Activated T-cell treated with anti-CD3 and anti-CD28 coated beads for 4 hours (primary cell): ENCODE results near the gene PARL.
"Not testable (repeated sequence)": the region's sequence is repeated elsewhere in the genome, so short reads cannot be mapped to it uniquely, and the experiment has no call there.

Source experiments
- DNase-seq: peaks from one replicate; pipeline ENCODE4 v3.0.0-alpha.2; 2020

Gene PARL

DNA sequence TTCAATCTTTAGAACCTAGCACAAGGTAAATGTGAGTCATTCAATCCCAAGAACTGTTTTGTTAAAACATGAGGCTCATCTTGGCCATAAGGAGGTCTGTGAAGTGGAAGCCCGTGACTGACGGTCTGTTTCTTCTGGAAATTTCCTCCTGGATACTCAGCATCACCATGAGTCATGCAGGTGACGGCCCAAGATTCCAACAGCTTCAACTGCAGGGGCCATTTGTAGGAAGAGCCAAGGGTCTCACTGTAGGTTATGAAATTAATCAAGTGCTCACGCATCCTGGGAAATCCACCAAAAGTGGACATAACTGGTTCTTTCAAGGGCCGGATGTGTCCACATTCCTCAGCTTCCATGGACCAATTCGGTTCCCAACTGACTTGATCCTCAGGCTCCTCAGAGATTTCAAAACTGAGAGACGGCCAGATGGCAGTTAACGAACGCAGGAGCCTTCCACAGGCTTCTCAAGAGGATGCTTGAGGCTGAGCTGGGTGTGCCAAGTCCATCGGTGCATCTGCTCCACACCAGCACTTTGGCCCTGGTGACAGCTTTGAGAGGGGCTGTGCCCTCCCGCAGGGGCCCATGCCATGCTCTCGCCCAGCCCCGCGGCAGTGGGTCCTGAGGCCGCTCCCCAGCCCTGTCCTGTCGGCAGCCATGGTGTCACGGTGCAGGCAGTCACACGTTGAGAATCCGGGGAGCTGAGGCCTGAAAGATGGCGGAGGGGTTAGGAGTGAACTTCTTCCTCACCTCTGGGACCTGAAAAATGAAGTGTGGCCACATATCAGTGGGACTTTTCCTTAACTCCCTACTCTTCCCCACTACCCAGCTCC is 67.8 kb downstream of the PARL start:
- DNase-seq = no peak

DNA sequence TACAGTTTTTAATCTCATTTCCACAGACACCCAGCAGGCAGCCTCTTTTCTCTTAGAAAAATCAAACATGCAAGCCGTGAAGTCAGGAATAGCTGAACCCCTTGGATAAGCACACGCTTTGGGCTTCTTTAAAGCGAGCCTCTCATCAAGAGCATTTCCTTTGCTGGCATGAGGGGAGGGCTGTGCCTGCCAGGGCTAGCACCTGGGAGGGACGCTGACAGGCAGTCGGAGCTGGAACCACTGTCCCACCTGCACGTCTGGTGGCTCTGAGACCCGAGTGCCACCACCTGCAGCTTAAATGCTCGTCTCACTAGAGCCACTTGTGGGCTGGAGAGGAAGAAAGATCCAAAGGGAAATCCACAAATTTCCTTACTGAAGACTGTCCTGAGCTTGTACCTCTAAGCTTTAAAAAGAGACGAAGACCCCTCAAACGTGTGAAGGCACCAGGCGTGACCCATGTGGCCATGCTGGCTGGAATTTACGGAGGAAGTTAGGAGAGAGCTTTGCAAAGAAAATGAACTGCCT is 68.7 kb downstream of the PARL start:
- DNase-seq = no peak

DNA sequence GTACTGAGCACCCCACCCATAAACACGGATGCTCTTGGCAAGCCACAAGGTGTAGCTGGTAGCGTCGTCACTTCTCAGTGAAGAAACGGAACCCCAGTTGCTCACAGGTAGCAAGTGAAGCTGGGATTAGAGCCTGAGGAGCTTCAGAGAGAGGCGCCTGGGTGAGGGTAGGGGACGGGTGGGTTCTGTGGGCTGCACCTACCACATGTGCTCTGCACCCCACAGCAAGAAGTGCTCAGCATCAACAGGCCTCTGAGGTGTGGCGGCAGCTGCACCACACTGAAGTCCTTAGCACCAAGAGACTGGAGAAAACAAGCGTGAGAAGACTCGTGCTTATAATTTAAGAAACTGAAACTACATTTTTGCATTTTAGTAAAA is 69.1 kb downstream of the PARL start:
- DNase-seq = no peak

DNA sequence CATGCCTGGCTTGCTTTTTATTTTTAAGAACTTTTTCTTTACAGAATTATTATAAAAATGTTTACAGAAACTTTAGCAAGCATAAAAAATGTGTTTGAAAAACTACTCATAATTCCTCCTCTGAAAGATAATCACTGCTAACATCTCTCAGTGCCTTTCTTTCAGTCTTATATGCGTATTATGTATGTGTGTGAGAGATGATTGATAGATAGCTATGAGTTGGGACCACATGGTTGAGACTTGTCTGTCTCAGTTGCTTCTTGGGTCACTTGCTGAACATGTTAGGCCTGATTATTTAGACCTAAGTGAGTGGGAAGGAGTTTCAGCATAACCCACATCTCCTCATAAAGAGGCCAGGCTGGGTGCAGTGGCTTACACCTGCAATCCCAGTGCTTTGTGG is 70.4 kb downstream of the PARL start:
- DNase-seq = no peak

DNA sequence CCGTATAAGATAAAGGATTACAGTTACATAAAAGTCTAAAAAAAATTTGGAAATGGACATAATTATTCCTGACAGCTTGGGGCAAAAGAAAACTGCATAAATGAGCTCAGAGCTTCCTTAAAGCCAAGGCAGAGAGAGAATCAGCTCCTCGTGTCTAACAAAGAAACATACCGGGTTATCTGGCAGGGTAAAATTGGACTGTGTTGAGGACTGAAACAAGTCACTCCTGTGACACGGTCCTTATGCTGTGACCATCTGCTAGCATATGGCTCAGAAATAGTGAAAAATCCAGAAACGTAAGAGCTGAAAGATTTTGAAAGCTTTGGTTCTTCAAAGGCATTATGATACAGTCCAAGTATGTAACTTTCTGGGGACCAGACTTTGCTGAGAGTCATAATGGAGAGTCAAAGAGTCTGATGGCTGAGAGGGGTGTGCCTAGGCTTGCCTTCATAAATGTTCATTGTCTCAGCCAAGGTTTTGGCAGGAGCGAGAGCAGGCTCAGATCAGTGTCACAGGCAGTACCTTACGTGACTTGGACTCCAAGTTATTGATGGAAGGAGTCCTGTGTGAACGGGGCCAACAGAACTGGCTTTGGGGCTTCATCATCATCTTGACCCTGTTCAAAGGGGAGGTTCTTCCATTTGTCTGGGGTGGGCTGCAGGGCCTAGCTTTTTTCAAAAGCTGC is 71.8 kb downstream of the PARL start:
- DNase-seq = no peak

DNA sequence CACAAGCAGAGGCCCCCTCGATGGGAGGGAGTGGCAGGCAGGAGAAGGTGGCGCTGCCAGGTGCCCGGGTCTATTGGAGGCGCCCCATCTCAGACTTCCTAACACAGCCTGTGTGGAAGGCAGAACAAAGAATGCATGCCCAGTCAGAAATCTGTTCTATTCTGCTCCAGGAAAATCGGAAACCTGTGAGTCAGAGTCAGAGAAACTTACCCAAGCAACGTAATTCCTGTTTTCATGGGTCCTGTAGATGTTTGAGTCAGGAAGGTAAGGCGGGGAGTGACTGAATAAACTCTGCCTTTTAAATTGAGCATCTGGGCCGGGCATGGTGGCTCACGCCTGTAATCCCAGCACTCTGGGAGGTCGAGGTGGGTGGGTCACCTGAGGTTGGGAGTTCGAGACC is 73.0 kb downstream of the PARL start:
- DNase-seq = no peak

DNA sequence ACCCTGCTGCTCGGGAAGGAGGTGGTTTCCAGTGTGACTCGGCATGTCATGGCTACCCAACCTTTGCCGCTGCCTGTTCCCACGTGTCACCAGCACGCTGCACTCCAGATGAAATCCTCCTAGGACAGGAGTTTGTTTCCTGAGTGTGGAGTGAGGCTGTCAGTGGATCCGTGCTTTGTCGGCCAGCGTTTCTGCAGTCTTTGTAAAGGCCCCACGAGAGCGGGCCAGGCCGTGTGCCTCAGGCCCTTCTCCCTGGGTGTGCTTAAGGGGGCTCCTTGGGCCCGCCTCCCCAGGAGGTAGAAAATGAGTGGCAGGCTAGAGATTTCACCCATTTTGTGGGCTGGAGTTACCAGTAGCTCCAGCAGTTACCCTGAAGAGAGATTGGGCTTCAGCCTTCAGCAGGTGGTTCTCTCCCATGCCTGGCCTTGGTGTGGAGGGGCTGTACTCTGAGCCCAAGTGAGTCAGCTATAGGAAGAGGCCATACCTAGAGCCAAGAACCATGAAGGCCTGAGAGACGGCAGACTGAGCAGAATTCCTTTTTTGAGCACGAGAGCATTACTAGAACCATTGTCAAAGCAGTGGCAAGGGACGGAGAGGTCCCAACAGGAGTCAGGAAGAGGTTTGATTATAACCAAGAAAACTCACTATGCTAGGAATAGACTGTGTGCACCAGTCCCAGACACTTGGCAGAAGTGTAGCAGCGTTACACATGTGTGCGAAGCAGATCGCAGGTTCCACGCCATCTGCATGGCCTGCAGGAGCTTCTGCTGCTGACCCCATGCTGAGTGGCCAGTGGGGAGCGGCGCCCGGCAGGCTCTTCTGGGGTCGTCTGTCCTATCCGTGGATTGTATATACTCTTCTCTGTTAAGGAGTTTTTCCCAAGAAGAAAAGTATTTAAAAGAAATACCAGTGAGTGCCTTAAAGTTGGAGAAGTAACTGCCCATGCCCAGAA is 73.8 kb downstream of the PARL start:
- no peak for DNase-seq

DNA sequence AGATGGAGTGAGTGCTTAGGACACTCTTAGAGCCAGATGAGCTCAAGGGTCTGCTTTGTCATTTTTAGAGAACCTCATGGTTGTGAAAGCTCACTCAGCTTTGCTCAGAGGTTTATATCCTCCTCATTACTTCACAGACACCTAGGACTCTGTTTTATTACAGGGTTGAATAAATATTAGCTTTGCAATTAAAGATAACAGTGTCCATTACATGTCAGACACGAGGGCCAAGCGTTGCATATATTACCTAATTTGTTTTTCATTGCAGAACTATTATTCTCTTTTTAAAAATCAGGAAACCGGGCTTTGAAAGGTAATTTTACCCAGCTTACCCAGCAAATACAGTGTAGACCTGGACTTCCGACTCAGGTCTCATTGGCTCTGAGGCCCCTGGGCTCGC is 75.4 kb downstream of the PARL start:
- no peak for DNase-seq

DNA sequence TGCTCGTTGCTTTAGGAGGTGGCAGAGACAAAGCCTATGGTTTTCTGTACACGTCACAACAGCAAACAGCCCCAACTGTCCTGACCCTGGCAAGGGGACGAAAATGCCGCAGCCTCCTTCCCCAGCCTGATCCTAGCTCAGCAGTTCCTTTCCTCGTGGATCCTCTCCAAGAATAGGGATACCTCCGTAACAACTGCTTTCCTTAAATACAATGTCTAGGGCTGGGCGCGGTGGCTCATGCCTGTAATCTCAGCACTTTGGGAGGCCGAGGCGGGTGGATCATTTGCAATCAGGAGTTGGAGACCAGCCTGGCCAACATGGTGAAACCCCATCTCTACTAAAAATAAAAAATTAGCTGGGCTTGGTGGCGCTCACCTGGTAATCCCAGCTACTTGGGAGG is 76.3 kb downstream of the PARL start:
- DNase-seq = no peak

DNA sequence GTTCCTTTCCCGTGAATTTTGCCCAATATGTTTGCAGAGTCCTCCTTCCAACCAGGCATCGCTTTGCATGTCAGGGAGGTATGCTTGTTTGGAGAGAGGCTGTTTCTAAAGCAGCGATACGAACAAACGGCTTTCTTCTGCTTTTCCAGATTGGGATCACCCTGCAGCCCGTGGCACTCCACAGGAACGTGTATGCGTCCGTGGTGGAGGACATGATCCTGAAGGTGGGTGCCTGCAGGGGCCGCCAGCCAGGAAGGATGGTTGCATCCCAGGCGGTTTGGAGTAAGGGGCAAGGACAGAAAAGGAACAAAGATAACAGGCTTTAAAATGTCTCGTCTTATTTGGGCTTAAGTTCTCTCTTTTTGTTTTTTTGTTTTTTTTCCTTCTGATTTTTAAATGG is 76.8 kb downstream of the PARL start:
- no peak for DNase-seq

DNA sequence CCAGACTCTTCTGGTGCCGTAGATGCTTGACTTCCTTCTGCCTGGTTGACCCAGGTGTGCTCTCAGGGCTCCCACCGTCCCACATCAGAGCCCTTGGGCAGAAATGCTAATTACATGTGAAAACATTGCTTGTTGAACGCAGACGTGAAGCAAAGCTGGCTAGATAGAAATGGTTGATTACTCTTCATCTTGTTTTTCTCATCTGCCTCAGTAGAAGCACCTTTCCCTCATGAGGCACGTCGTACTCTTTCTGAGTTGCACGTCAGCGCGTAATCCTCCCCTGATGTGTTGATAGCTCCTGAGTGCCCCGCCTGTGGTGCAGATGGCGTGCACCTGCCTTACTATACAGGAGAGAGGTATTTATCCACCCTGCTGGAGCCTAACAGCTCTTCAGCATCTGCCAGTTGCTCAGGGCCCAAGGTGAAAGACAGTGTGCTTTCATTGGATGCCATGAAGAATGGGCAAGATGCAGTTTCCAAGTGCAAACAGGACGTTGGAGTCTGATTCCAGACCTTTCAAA is 77.4 kb downstream of the PARL start:
- DNase-seq = no peak

DNA sequence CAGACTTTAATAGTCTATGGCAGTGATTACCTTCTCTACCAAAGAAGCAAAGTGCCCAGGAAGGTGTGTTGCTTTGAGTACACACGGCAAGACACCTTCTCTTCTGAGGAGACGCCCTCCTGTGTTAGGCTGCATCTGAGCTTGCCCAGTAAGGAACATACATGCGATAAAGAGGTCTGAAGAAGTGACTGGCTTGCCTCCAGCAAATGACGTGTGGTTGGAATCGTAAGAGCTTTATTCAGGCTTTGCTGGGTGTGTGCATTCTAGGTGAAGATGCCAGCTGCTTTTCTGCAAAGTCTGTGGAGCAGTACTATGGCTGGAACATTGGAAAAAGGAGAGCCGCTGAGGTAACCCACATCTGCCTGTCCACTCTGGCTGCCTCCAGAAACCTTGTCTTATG is 81.7 kb downstream of the PARL start:
- DNase-seq = no peak

DNA sequence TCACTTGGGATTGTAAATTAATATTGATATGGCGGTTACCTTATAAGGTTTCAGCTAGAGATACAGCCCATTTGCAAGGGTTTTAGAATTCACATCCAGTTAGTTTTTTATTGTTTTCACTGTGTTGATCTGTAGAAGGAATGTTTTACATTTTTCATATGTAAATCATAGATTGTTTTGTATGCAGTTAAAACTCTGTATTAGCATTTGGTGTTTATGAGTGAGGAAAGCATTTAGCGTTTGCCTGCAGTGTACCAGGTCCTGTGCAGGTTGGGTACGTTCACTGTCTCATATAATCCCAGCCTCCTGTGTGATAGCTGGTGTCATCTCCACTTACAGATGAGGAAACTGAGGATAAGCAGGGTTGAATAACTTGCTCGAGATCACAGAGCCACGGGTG is 83.1 kb downstream of the PARL start:
- DNase-seq = no peak

DNA sequence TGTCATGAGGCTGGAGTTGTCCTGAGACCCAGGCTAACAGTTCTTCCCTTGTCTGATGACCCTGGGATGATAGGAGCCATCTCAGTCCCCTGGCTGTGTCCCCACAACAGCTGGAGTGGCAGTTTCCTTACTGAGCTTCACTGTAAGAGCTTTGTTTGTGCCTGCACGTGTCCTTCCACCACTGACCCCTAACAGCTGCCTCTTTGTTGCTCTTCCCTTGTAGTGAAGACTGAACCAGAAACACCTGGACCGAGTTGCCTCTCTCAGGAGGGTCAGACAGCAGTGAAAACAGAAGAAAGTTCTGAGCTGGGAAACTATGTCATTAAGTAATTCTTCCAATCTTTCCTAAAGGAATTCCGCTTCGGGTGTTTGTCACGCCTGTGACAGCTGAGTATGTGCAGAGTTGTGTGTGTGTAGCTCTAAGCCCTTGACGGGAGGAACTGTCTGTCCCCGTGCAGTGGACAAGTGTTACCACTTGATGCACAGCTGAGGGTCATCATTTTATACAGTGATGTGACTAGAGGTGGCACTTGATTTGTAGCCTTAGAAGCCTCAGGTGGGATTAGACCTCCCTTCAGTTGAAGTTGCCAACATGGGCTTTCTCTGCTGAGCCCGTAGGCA is 84.3 kb downstream of the PARL start:
- DNase-seq = no peak

DNA sequence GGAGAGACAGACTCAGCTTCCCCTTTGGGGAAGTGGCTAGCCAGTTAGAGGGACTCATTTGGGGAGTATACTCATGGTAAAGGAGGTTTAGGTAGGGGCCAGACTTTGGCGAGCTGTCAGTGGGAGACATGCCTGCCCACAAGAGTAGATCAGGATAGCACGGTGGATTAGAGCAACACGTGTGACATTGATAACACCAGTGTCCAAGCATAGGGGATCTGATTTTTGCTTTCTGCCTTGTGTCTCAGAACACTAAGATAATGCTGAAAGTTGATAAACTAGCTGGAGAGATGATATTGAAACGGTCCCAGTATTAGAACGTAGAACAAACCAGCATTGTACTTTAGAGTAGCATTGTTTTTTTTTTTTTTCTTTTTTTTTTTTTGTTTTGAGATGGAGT is 85.2 kb downstream of the PARL start:
- DNase-seq = no peak

DNA sequence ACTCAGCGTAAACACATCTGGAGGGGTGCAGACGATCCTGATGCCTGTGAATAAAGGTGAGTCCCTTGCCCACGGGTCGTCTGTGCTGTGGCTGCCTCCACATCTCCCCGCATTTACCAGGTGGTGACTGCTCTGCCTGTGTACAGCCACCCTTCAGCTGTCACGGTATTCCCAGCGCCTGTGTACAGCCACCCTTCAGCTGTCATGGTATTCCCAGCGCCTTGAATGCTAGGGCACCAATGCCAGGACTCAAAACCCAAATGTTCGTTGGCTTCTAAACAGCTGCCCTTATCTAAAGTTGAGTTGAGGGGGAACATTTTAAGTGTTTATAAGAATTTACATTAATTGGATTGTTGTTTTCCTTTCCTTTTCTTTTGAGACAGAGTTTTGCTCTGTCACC is 86.7 kb downstream of the PARL start:
- no peak for DNase-seq

DNA sequence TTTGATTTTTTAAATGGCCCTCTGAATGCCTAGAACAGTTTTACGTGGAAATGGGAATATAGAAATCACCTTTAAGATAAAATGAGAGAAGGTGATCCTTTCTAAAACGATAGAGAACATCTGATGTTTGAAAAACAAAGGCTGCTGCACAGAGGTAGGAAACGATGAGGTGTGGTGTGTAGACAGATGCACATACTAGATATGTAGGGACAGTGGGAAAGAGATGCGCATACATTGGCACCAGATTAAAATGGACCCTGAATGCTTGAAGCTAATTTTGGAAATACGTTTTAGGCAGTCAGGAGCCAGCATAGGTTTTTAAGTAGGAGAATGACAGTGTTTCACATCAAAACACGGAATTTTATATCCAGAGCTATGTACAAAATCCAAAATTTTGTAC is 88.3 kb downstream of the PARL start:
- no peak for DNase-seq

DNA sequence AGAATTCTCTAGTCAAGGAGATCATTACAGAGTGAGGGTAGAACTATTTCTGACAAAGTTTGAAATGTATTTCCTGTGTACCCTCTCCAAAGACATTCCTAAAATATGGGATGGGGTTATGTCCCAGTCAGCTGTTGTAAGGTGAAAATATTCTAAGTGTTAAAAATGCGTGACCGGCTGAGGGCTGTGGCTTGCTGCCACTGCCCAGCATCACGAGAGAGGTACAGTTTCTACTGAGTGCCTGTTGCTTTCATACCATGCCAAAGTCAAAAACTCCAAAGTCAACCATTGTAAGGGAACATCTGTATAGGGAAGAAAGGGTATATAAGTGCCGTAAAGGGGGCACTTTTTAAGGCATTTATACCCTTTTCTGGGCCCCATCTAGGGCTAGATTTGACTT is 90.2 kb downstream of the PARL start:
- DNase-seq = no peak

DNA sequence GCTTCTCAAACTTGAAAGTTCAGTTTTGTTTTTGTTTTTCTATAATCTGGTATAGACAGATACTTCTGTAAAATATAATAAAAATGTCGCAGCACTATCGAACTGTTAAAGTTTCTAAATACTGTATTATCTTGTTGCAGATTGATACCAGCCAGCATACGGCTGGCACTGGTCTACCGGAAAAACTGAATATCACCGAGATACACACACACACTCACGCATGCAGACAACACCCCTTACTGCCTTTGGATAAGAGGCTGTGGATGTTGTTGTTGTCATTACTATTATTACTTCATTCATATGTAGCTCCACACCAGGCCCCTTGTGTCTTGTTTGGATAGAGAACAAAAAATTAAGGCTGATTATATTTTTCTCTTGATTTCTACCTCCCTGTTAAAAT is 91.7 kb downstream of the PARL start:
- DNase-seq = no peak

DNA sequence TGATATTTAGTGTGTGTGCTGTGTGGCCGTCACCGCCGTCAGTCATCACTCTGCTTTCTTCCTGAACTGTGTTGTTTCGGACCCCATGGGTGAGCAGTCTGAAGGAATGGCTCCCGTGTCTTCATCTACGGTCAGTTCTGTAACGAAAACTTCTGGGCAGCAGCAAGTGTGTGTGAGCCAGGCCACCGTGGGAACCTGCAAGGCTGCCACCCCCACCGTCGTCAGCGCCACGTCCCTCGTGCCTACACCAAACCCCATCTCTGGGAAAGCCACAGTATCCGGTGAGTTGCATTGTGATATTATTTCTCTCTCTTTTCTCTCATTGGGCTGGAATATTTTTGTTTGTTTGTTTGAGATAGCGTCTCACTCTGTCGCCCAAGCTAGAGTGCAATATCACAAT is 94.0 kb downstream of the PARL start:
- DNase-seq = no peak

DNA sequence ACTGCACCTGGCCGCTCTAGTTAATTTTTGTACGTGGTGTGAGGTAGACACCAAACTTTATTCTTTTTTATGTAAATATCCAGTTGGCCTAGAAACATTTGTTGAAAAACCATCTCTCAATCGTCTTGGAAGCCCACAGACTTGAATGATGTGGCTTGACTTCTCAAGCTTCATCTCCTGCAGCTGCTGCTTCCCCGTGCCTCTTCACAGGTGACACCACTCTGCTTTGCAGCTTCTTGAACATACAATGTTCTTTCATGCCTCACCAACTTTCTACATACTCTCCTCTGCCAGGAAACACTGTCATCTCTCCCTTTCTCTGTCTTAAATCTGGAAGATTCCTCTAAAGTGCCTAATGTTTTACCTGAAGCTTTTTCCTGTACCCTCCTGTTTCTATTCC is 94.9 kb downstream of the PARL start:
- no peak for DNase-seq

DNA sequence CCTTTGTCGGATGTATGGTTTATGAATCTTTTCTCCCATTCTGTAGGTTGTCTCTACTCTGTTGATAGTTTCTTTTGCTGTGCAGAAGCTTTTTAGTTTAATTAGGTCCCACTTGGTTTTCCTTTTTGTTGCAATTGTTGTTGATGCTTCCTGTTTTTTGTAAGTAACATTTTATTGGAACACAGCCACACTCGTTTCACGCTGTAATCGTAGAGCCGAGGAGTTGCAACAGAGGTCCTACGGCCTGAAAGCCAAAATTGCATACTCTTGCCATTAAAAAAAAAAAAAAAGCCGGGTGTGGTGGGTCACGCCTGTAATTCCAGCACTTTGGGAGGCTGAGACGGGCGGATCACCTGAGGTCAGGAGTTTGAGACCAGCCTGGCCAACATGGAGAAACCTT is 100.2 kb downstream of the PARL start:
- not testable (repeated sequence) for DNase-seq
